Measurements from ENCODE around the gene CDKL1.
A peak's percentile ranks its signal among the peaks of the same experiment; 100 is the strongest.
"Not testable (repeated sequence)": the region's sequence is repeated elsewhere in the genome, so short reads cannot be mapped to it uniquely, and the experiment has no call there.

Gene CDKL1

DNA sequence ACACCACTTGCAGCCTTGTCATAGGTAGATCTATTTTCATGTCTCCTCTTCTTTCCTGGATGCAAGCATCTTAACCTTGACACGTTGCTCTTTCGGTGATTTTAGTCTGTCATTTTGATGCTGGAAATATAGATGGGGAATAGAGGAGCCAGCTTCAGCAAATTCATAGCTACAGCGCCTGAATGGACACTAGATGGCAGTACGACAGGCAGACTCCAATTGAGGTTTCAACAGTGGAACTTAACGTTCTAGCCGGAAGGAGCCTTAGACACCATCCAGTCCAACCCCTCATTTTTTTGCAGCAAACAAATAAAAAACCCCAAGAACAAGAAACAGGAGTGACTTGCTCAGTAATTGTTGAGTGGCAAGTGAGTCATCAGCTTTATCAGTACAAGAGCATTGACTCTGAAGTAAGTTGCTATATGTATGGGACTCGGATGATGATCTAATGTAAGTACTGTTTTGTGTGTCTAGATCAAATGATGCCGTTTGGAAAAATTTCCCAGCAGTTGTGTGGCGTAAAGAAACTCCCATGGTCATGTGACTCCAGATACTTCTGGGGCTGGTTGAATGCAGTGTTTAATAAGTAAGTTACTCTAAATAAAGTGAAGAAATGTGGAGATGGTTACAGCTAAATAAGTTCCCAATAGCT lies 75.5 kb downstream of the CDKL1 start:
- TF ChIP-seq, protein P1, sequence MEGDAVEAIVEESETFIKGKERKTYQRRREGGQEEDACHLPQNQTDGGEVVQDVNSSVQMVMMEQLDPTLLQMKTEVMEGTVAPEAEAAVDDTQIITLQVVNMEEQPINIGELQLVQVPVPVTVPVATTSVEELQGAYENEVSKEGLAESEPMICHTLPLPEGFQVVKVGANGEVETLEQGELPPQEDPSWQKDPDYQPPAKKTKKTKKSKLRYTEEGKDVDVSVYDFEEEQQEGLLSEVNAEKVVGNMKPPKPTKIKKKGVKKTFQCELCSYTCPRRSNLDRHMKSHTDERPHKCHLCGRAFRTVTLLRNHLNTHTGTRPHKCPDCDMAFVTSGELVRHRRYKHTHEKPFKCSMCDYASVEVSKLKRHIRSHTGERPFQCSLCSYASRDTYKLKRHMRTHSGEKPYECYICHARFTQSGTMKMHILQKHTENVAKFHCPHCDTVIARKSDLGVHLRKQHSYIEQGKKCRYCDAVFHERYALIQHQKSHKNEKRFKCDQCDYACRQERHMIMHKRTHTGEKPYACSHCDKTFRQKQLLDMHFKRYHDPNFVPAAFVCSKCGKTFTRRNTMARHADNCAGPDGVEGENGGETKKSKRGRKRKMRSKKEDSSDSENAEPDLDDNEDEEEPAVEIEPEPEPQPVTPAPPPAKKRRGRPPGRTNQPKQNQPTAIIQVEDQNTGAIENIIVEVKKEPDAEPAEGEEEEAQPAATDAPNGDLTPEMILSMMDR (IDR thresholded peaks at IDR 0.05; ENCODE audit: insufficient read depth, low read length, missing control alignments) = peak; percentile 85
- peak; percentile 82 for DNase-seq (ENCODE audit: low read depth, low spot score)
- H3K4me3 ChIP-seq (ENCODE audit: low read depth, low read length) = peak overlapping the region; percentile 39
- ChIA-PET POLR2A (interaction anchor here (0.8 to 1.2 kb wide), 3 partner anchors 9 to 211 kb away, joined by 3 to 4 read pairs (median 4); partner anchors contain the start of genes DMAC2L, L2HGDH and MAP4K5), CTCF (interaction anchor here (0.5 to 6.5 kb wide), 50 partner anchors 8 to 539 kb away, joined by 3 to 66 read pairs (median 4); partner anchors contain the start of genes CDKL1, DMAC2L, L2HGDH and MAP4K5)

DNA sequence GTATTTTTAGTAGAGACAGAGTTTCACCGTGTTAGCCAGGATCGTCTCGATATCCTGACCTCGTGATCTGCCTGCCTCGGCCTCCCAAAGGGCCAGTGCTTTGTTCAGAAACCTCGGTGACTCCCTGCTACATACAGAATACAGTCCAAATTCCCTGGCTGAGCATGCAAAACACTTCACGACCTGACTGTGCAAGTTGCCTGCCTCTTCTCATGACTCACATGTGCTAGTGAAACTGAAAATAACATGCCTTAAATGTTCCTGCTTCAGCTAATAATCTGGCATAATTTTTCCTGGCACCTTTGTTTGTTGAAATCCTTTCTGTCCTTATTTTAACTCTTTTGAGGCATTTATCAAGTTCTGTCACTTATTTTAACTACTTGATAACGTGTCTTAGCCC lies 76.4 kb downstream of the CDKL1 start:
- DNase-seq (ENCODE audit: low read depth, low spot score) = no peak
- CTCF ChIA-PET = interaction anchor here (0.5 to 6.5 kb wide), 44 partner anchors 9 to 458 kb away, joined by 3 to 66 read pairs (median 5); partner anchors contain the start of genes CDKL1, DMAC2L, L2HGDH and MAP4K5
- TF ChIP-seq, protein P1 (IDR thresholded peaks at IDR 0.05; ENCODE audit: insufficient read depth, low read length, missing control alignments) = no peak
- POLR2A ChIA-PET = interaction anchor here (1.0 to 1.2 kb wide), 2 partner anchors 8 to 212 kb away, joined by 3 to 4 read pairs; partner anchors contain the start of genes DMAC2L, L2HGDH and MAP4K5
- H3K4me3 ChIP-seq (ENCODE audit: low read depth, low read length) = no peak overlapping the region

DNA sequence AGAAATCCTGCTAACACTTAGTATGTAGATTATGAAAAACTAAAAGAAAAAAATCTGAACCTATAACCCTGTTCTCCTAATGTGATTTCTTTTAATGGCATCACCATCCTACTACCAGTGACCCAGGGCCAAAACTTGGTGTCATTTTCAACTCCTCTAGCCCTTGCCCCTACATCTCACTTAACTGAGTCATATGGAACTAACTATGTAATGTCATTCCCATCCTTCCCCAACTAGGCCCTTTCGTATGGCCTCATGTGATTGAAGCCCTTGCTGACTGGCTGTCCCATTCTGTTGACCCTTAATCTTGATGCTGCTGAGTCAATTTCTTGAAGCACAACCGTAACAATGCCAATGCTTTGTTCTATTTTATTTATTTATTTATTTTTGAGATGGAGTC lies 77.0 kb downstream of the CDKL1 start:
- TF ChIP-seq, protein P1 (IDR thresholded peaks at IDR 0.05; ENCODE audit: insufficient read depth, low read length, missing control alignments) = no peak
- POLR2A ChIA-PET = no interaction called here
- no peak for DNase-seq (ENCODE audit: low read depth, low spot score)
- CTCF ChIA-PET = interaction anchor here (1.0 to 6.5 kb wide), 25 partner anchors 8 to 458 kb away, joined by 3 to 66 read pairs (median 5); partner anchors contain the start of genes DMAC2L, L2HGDH and MAP4K5
- H3K4me3 ChIP-seq (ENCODE audit: low read depth, low read length) = no peak overlapping the region

DNA sequence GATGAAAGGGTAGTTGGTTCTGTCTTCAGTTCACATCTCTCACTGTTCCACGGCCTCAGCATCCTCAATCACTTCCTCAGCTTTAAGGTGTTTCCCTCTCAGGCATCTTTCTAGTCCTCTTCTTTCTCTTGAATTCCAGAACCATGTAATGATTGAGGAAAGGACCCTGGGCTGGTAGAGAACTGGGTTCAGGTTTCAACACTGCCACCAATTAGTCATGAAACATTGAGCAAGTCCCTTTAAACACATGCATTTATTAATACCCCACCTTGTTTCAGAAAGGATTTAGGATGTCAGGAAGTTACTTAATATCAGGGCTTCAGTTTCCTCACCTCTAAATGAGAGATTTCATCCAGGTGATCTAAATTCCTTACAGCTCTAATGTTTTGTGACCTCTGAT lies 77.4 kb downstream of the CDKL1 start:
- CTCF ChIA-PET = interaction anchor here (0.7 to 6.5 kb wide), 15 partner anchors 8 to 541 kb away, joined by 3 to 66 read pairs (median 8); partner anchors contain the start of genes DMAC2L, L2HGDH and MAP4K5
- POLR2A ChIA-PET = no interaction called here
- no peak overlapping the region for H3K4me3 ChIP-seq (ENCODE audit: low read depth, low read length)
- TF ChIP-seq, protein P1 (IDR thresholded peaks at IDR 0.05; ENCODE audit: insufficient read depth, low read length, missing control alignments) = no peak
- no peak for DNase-seq (ENCODE audit: low read depth, low spot score)

DNA sequence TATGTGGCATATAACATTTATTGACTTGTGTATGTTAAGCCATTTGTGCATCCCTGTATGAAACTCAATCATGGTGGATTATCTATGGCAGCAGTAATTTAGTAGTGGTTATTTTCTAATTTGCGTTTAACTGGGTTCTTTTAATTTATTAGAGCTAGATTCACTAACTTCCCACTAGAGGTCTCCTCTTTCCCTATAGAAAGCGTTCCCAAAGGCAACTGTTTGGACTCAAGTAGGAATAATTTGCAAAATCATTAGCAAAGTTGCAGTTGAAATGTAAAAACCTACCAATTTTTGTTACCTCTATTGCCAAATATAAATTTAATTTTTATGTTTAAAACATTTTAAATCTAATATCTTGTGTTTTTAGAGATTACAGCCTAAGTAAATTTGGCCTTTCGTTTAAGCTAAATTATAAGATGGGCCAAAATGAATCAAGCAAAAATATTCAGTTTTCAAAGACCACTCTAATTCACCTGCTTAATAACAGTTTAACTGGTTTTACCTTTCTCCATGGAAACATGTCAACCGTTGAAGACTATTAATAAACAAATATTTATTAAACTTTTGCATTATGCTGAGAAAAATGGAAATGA lies 78.6 kb downstream of the CDKL1 start:
- TF ChIP-seq, protein P1 (IDR thresholded peaks at IDR 0.05; ENCODE audit: insufficient read depth, low read length, missing control alignments) = peak; percentile 37
- CTCF ChIA-PET = interaction anchor here (0.5 to 6.5 kb wide), 27 partner anchors 11 to 542 kb away, joined by 3 to 66 read pairs (median 4); partner anchors contain the start of gene MAP4K5
- no peak for DNase-seq (ENCODE audit: low read depth, low spot score)
- H3K4me3 ChIP-seq (ENCODE audit: low read depth, low read length) = no peak overlapping the region
- POLR2A ChIA-PET = no interaction called here

DNA sequence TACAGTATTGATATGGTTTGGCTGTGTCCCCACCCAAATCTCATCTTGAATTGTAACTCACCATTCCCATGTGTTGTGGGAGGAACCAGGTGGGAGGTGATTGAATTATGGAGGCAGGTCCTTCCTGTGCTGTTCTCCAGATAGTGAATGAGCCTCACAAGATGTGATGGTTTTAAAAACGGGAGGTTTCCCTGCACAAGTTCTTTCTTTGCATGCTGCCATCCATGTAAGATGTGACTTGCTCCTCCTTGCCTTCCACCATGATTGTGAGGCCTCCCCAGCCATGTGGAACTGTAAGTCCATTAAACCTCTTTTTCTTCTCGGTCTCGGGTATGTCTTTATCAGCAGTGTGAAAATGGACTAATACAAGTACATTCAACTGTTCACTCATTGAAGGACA lies 82.6 kb downstream of the CDKL1 start:
- H3K4me3 ChIP-seq (ENCODE audit: low read depth, low read length); POLR2A ChIA-PET; DNase-seq (ENCODE audit: low read depth, low spot score); CTCF ChIA-PET: not testable (repeated sequence)
